GM19239 (cell line): ENCODE measurements around the gene SERPINI1.

Experiments
- DNase-seq: peaks from one replicate; pipeline ENCODE4 v3.0.0; 2011; ENCODE audit warnings: low spot score; ENCODE audit not compliant: insufficient read length
- FAIRE-seq: peaks from 2 replicates; lab custom pipeline; 2011; peaks lifted over from hg19 to GRCh38; lab: Jason Lieb, UNC

SERPINI1 gene

GRCh38 chr3:167839460-167840134, 104.1 kb downstream of the SERPINI1 start:
- no peak for DNase-seq
- FAIRE-seq = no peak

GRCh38 chr3:167840247-167840646, 104.7 kb downstream of the SERPINI1 start:
- FAIRE-seq = no peak
- no peak for DNase-seq

- DNase-seq (no peak), FAIRE-seq (no peak)
These were observed 108.0 kb downstream of the SERPINI1 start for GRCh38 chr3:167843481-167843880.

- DNase-seq (no peak), FAIRE-seq (no peak)
These were observed 108.4 kb downstream of the SERPINI1 start for GRCh38 chr3:167843886-167844285.

- DNase-seq = no peak
- FAIRE-seq = peak; percentile 33
These were observed 109.0 kb downstream of the SERPINI1 start for GRCh38 chr3:167844528-167844927.

- DNase-seq (no peak), FAIRE-seq (no peak)
These were observed 115.7 kb downstream of the SERPINI1 start for GRCh38 chr3:167851171-167851570.

GRCh38 chr3:167851749-167852148, 116.2 kb downstream of the SERPINI1 start:
- DNase-seq = no peak
- FAIRE-seq = no peak

- DNase-seq (no peak), FAIRE-seq (no peak)
These were observed 116.7 kb downstream of the SERPINI1 start for GRCh38 chr3:167852216-167852615.

GRCh38 chr3:167854063-167854462, 118.5 kb downstream of the SERPINI1 start:
- no peak for FAIRE-seq

GRCh38 chr3:167854846-167855245, 119.3 kb downstream of the SERPINI1 start:
- no peak for DNase-seq
- no peak for FAIRE-seq

More at GRCh38 chr3:167854063-167854462, 118.5 kb downstream of the SERPINI1 start:
- no peak for DNase-seq

GRCh38 chr3:167855306-167855705, 119.8 kb downstream of the SERPINI1 start:
- no peak for DNase-seq

GRCh38 chr3:167858865-167859264, 123.3 kb downstream of the SERPINI1 start:
- FAIRE-seq = no peak
- no peak for DNase-seq

More at GRCh38 chr3:167855306-167855705, 119.8 kb downstream of the SERPINI1 start:
- FAIRE-seq = no peak

- DNase-seq = no peak
- FAIRE-seq = no peak
These were observed 124.1 kb downstream of the SERPINI1 start for GRCh38 chr3:167859610-167860009.

GRCh38 chr3:167861649-167862048, 126.1 kb downstream of the SERPINI1 start:
- no peak for DNase-seq
- no peak for FAIRE-seq

- FAIRE-seq (no peak), DNase-seq (no peak)
These were observed 126.7 kb downstream of the SERPINI1 start for GRCh38 chr3:167862104-167862730.

- FAIRE-seq (no peak), DNase-seq (no peak)
These were observed 128.5 kb downstream of the SERPINI1 start for GRCh38 chr3:167863811-167864551.

- DNase-seq (no peak), FAIRE-seq (no peak)
These were observed 129.0 kb downstream of the SERPINI1 start for GRCh38 chr3:167864552-167864874.

- DNase-seq (no peak), FAIRE-seq (peak; percentile 21)
These were observed 130.8 kb downstream of the SERPINI1 start for GRCh38 chr3:167866331-167866730.

- FAIRE-seq = no peak
- no peak for DNase-seq
These were observed 132.5 kb downstream of the SERPINI1 start for GRCh38 chr3:167867981-167868380.

- FAIRE-seq (no peak), DNase-seq (no peak)
These were observed 134.7 kb downstream of the SERPINI1 start for GRCh38 chr3:167870181-167870580.

GRCh38 chr3:167870759-167871158, 135.2 kb downstream of the SERPINI1 start:
- FAIRE-seq (no peak), DNase-seq (no peak)
